CD4-positive, alpha-beta T cell (primary cell): ENCODE data around the gene POGZ. TPM values are rescaled to one million over a fixed set of nuclear protein-coding genes. Genes with fewer than 3 reads are reported as not detected.

Experiments used
- ATAC-seq: fragments of 200-7000 bp; cut with Tn5 transposase; one replicate; pipeline ENCODE4 v1.10.0; 2022; ENCODE audit warnings: mild to moderate bottlenecking; ENCODE audit not compliant: poor library complexity
- CTCF ChIA-PET: fragments of 350-600 bp; sonication (Branson Sonifier 250); formaldehyde crosslinking; loops from one replicate; lab custom pipeline; 2021; ENCODE audit warnings: antibody characterized with exemption, inconsistent platforms; lab: Charles Lee
- POLR2A ChIA-PET: fragments of 350-600 bp; sonication (Branson Sonifier 250); formaldehyde crosslinking; loops from one replicate; lab custom pipeline; 2021; ENCODE audit warnings: antibody characterized with exemption, inconsistent platforms; lab: Charles Lee
- DNase-seq, 14 experiments: peaks; one replicate each; pipeline ENCODE4 v3.0.0-alpha.2; 2013 to 2020; ENCODE audit warnings: mixed read lengths in 2 of 14
- H3K27ac ChIP-seq, 2 donors: one replicate each; pipeline versions ENCODE4 v1.5.1 to v1.7.0; 2013; ENCODE audit warnings: low read length in 2 of 2, low read depth in 1 of 2, mild to moderate bottlenecking in 1 of 2
- H3K27me3 ChIP-seq, 2 experiments: 1 replicate in 1 of 2; 2 replicates in 1 of 2; pipeline versions ENCODE4 v1.6.1 to v1.7.0; 2013; ENCODE audit warnings: low read length in 2 of 2, control low read depth in 1 of 2, mild to moderate bottlenecking in 1 of 2, moderate library complexity in 1 of 2; ENCODE audit not compliant: insufficient read depth in 2 of 2, control insufficient read depth in 1 of 2
- H3K36me3 ChIP-seq: one replicate; pipeline ENCODE4 v1.6.1; 2013; ENCODE audit warnings: low read length, control low read depth; ENCODE audit not compliant: insufficient read depth
- H3K4me1 ChIP-seq: one replicate; pipeline ENCODE4 v1.6.1; 2013; ENCODE audit warnings: low read length, control low read depth; ENCODE audit not compliant: insufficient read depth
- H3K4me3 ChIP-seq: one replicate; pipeline ENCODE4 v1.5.1; 2013; ENCODE audit warnings: mild to moderate bottlenecking, low read length, moderate library complexity
- H3K9me3 ChIP-seq, 2 experiments: 1 replicate in 1 of 2; 2 replicates in 1 of 2; pipeline versions ENCODE4 v1.6.1 to v1.7.0; 2013; ENCODE audit warnings: low read length in 2 of 2, mild to moderate bottlenecking in 2 of 2, control low read depth in 1 of 2, moderate library complexity in 1 of 2; ENCODE audit not compliant: control insufficient read depth in 1 of 2, insufficient read depth in 1 of 2
- H3K27ac Mint-ChIP-seq: one replicate; pipeline ENCODE4 v1.8.0; 2020; ENCODE audit warnings: mixed read lengths
- H3K27me3 Mint-ChIP-seq: one replicate; pipeline ENCODE4 v1.8.0; 2021; ENCODE audit warnings: mixed read lengths
- H3K36me3 Mint-ChIP-seq: one replicate; pipeline ENCODE4 v1.8.0; 2021; ENCODE audit warnings: low read depth, mixed read lengths
- H3K4me1 Mint-ChIP-seq: one replicate; pipeline ENCODE4 v1.8.0; 2021; ENCODE audit warnings: low read depth, mixed read lengths
- H3K4me3 Mint-ChIP-seq: one replicate; pipeline ENCODE4 v1.8.0; 2020; ENCODE audit warnings: mild to moderate bottlenecking, mixed read lengths
- H3K9me3 Mint-ChIP-seq: one replicate; pipeline ENCODE4 v1.8.0; 2020; ENCODE audit warnings: mixed read lengths
- intact Hi-C, 2 experiments: fragments of 100-400 bp; cut with DNase I in 1 of 2; cut with micrococcal nuclease in 1 of 2; formaldehyde crosslinking; loops; one replicate each; pipeline versions ENCODE4 v1.15.1 to v1.9.0; 2023 to 2025; cut with DNase I, micrococcal nuclease
- total RNA-seq, 174 experiments: library from RNA in 2 of 174; stranded (reverse) in 2 of 174; gene quantifications; one replicate each; pipeline ENCODE4 v1.2.3 and lab custom pipeline; 2021 to 2026
- TF ChIP-seq, protein P1 (sequence below): fragments of 200-600 bp; IDR thresholded peaks from one replicate; pipeline ENCODE4 v1.8.0; 2022; ENCODE audit warnings: antibody characterized with exemption, mild to moderate bottlenecking

Gene POGZ
- total RNA-seq, 2 experiments from 2014 or later: 97.8 to 99.4 TPM

DNA sequence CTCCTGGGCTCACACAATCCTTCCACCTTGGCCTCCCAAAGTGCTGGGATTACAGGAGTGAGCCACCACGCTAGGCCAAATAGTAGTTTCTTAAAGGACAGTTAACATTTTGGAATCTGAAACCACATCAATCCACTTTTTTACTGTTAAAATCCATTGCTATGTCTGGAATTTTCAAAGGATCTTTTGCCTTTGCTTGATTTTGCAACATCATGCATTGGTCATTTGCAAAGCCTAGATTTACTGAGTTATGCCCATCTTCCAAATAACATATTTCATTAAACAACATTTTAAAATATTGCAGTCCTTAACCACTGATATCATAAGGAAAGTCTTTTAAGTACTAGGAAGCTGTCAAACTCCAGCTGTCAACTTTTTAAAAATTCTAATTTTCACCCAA is 3.3 kb downstream of the POGZ start:
- H3K4me1 ChIP-seq: peaks cover 21% of the 10 kb centered on the region
- Mint-ChIP-seq H3K27ac (peak overlapping the region; percentile 96), H3K4me3 (peak overlapping the region; percentile 62), H3K36me3 (peaks cover 23% of the 10 kb centered on the region), H3K27me3 (peaks cover 6% of the 10 kb centered on the region), H3K4me1 (peaks cover 55% of the 10 kb centered on the region), H3K9me3 (no peaks in the 10 kb centered on the region)
- H3K36me3 ChIP-seq: no peaks in the 10 kb centered on the region
- H3K9me3 ChIP-seq: no peaks in the 10 kb centered on the region
- ATAC-seq: no peak
- POLR2A ChIA-PET: no interaction called here
- TF ChIP-seq, protein P1, sequence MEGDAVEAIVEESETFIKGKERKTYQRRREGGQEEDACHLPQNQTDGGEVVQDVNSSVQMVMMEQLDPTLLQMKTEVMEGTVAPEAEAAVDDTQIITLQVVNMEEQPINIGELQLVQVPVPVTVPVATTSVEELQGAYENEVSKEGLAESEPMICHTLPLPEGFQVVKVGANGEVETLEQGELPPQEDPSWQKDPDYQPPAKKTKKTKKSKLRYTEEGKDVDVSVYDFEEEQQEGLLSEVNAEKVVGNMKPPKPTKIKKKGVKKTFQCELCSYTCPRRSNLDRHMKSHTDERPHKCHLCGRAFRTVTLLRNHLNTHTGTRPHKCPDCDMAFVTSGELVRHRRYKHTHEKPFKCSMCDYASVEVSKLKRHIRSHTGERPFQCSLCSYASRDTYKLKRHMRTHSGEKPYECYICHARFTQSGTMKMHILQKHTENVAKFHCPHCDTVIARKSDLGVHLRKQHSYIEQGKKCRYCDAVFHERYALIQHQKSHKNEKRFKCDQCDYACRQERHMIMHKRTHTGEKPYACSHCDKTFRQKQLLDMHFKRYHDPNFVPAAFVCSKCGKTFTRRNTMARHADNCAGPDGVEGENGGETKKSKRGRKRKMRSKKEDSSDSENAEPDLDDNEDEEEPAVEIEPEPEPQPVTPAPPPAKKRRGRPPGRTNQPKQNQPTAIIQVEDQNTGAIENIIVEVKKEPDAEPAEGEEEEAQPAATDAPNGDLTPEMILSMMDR: no peak
- H3K27ac ChIP-seq: no peak overlapping the region
- intact Hi-C loops: loop anchor here (1.0 to 5.0 kb wide), 6 partner anchors 10 to 384 kb away; partner anchors contain the start of genes C2CD4D (in 1 of the 2), CGN (in 1 of the 2) and GABPB2 (in 1 of the 2)
- CTCF ChIA-PET: interaction anchor here (2.1 kb wide), 1 partner anchor 12 kb away, joined by 10 read pairs; no protein-coding TSS in a partner anchor
- H3K27me3 ChIP-seq: no peaks in the 10 kb centered on the region
- no peak overlapping the region for H3K4me3 ChIP-seq
- DNase-seq: no peak

DNA sequence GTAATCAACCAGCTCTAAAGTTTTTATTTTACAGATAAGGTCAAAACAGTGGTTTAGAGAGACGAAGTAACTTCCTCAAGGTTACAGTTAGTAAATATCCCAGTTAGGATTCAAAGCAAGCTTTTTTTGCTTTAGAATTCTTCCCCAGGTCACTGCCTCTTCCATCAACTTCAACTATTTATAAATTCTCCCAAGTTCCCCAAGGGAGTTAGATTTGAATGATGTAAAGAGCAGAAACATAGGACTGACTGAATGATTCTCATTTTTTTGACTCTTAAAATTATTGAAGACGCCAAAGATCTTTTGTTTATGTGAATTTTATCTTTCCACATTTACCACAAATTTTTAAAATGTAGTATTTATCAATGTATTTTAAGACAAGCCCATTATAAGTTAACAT is 4.1 kb downstream of the POGZ start:
- peaks cover 6% of the 10 kb centered on the region for H3K27me3 Mint-ChIP-seq
- intact Hi-C loops: loop anchor here (5.0 kb wide), 5 partner anchors 53 to 383 kb away; partner anchors contain the start of genes C2CD4D (in 1 of the 2), CGN (in 1 of the 2) and GABPB2 (in 1 of the 2)
- H3K36me3 Mint-ChIP-seq: peaks cover 28% of the 10 kb centered on the region
- ChIA-PET POLR2A (interaction anchor here (0.8 to 1.0 kb wide), 2 partner anchors 11 to 13 kb away, joined by 3 read pairs; no protein-coding TSS in a partner anchor), CTCF (interaction anchor here (1.5 to 2.1 kb wide), 2 partner anchors 11 to 139 kb away, joined by 4 to 10 read pairs; no protein-coding TSS in a partner anchor)
- Histone ChIP-seq H3K27me3 (no peaks in the 10 kb centered on the region), H3K4me3 (no peak overlapping the region), H3K36me3 (peaks cover 1% of the 10 kb centered on the region), H3K9me3 (no peaks in the 10 kb centered on the region), H3K4me1 (peaks cover 22% of the 10 kb centered on the region), H3K27ac (peak overlapping the region in 1 of 2 donors; percentile 49)
- ATAC-seq: no peak
- H3K4me1 Mint-ChIP-seq: peaks cover 55% of the 10 kb centered on the region
- TF ChIP-seq, protein P1: no peak
- H3K9me3 Mint-ChIP-seq: no peaks in the 10 kb centered on the region
- DNase-seq: no peak
- H3K4me3 Mint-ChIP-seq: peak overlapping the region; percentile 48
- peak overlapping the region; percentile 96 for H3K27ac Mint-ChIP-seq

DNA sequence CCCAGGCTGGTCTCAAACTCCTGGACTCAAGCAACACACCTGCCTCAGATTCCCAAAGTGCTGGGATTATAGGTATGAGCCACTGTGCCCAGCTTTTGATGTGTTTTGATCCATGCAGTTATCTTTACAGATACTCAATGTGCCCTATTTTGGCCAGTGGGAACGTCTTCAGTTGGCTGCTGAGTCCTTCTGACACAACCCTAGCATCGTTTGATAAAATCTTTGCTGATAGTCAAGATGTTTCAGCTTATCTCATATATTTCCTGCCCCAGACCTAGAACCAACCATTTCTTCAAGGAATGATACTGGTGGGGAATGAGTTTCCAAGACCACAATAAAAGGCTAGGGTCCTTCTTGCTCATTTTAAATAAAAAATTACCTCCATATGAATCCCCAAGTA is 11.6 kb downstream of the POGZ start:
- H3K36me3 ChIP-seq: peaks cover 4% of the 10 kb centered on the region
- H3K4me3 ChIP-seq: no peak overlapping the region
- DNase-seq: no peak
- H3K27ac ChIP-seq: no peak overlapping the region
- H3K9me3 ChIP-seq: no peaks in the 10 kb centered on the region
- Mint-ChIP-seq H3K4me1 (peaks cover 38% of the 10 kb centered on the region), H3K4me3 (no peak overlapping the region), H3K27ac (no peak overlapping the region), H3K9me3 (no peaks in the 10 kb centered on the region), H3K27me3 (no peaks in the 10 kb centered on the region), H3K36me3 (peaks cover 19% of the 10 kb centered on the region)
- intact Hi-C loops: loop anchor here in 1 of 2 experiments (10.0 kb wide), 2 partner anchors 147 to 547 kb away; partner anchors contain the start of gene S100A10
- POLR2A ChIA-PET: interaction anchor here (0.6 to 1.1 kb wide), 2 partner anchors 11 to 364 kb away, joined by 3 to 4 read pairs; no protein-coding TSS in a partner anchor
- no peak for ATAC-seq
- TF ChIP-seq, protein P1: no peak
- H3K4me1 ChIP-seq: peaks cover 9% of the 10 kb centered on the region
- CTCF ChIA-PET: interaction anchor here (0.6 to 1.0 kb wide), 2 partner anchors 10 to 485 kb away, joined by 3 read pairs; no protein-coding TSS in a partner anchor
- no peaks in the 10 kb centered on the region for H3K27me3 ChIP-seq
